ENCODE data around the gene FOXR1.

Gene FOXR1

GRCh38 chr11:119030329-119031047 lies 58.9 kb downstream of the FOXR1 start, which contains the start of gene SLC37A4 (continued):
- TF ChIP-seq HOXA7 (CRISPR knock-in tag; IDR thresholded peaks at IDR 0.05; ENCODE audit: borderline replicate concordance) (no peak), ZIC2 (tag by site-specific recombination; IDR thresholded peaks at IDR 0.05) (peak; percentile 47), PATZ1 (tag by site-specific recombination; IDR thresholded peaks at IDR 0.05) (peak; percentile 75), KLF16 (tag by site-specific recombination; IDR thresholded peaks at IDR 0.05) (0 out of 2 replicates have a peak, but pooled peaks have one; percentile 29), ZBTB17 (tag by site-specific recombination; IDR thresholded peaks at IDR 0.05) (no peak), ZBTB8A (tag by site-specific recombination; IDR thresholded peaks at IDR 0.05) (peak; percentile 82), REPIN1 (tag by site-specific recombination; IDR thresholded peaks at IDR 0.05; ENCODE audit: low read depth) (no peak), KLF9 (tag by site-specific recombination; IDR thresholded peaks at IDR 0.05; ENCODE audit: low read depth) (peak; percentile 88), ZNF692 (tag by site-specific recombination; IDR thresholded peaks at IDR 0.05) (peak; percentile 12; the same call in 1 of the 2 replicates), INSM2 (tag by site-specific recombination; IDR thresholded peaks at IDR 0.05) (no peak), ZBTB26 (tag by site-specific recombination; optimal IDR thresholded peaks at IDR 0.05) (peak; percentile 72), REST (tag by site-specific recombination; IDR thresholded peaks at IDR 0.05) (peak; percentile 57), ZNF513 (tag by site-specific recombination; IDR thresholded peaks at IDR 0.05) (no peak), EGR2 (tag by site-specific recombination; IDR thresholded peaks at IDR 0.05; ENCODE audit: low read depth) (peak; percentile 91), GLIS2 (tag by site-specific recombination; IDR thresholded peaks at IDR 0.05) (peak; percentile 78; the same call in 1 of the 2 replicates), HIC1 (tag by site-specific recombination; IDR thresholded peaks at IDR 0.05) (peak; percentile 74), ZNF837 (tag by site-specific recombination; IDR thresholded peaks at IDR 0.05) (no peak), ZBTB20 (tag by site-specific recombination; IDR thresholded peaks at IDR 0.05) (peak; percentile 98), ZFP69B (tag by site-specific recombination; IDR thresholded peaks at IDR 0.05) (no peak), ZNF398 (tag by site-specific recombination; IDR thresholded peaks at IDR 0.05) (peak; percentile 55), ZNF391 (tag by site-specific recombination; IDR thresholded peaks at IDR 0.05; ENCODE audit: borderline replicate concordance, low read depth) (peak; percentile 54; the same call in 1 of the 2 replicates), ZNF121 (tag by site-specific recombination; IDR thresholded peaks at IDR 0.05) (0 out of 2 replicates have a peak, but pooled peaks have one; percentile 10), ZNF112 (tag by site-specific recombination; IDR thresholded peaks at IDR 0.05) (no peak)

All from HEK293 (cell line).